ENCODE results near the gene TNS3. TPM values are rescaled to one million over a fixed set of nuclear protein-coding genes. Genes with fewer than 3 reads are reported as not detected.
A peak's percentile ranks its signal among the peaks of the same experiment; 100 is the strongest.

The TNS3 gene
- total and polyA plus RNA-seq, 2 of the 13 experiments (the other 11 are each of a cell fraction or from before 2014, with no cell fraction given) = 52.9 to 55.7 TPM

GRCh38 chr7:47580175-47580706, 1.7 kb downstream of the TNS3 start (continued):
- TF ChIP-seq PHF8 (CRISPR knock-in tag; IDR thresholded peaks at IDR 0.05) (peak; percentile 19; the same call in 1 of the 2 replicates), ZNF512 (CRISPR knock-in tag; IDR thresholded peaks at IDR 0.05) (no peak), KLF15 (CRISPR knock-in tag; IDR thresholded peaks at IDR 0.05; ENCODE audit: borderline replicate concordance) (no peak), ZNF18 (CRISPR knock-in tag; IDR thresholded peaks at IDR 0.05; ENCODE audit: insufficient replicate concordance) (no peak), LCORL (IDR thresholded peaks at IDR 0.05) (no peak), LCORL (CRISPR knock-in tag; IDR thresholded peaks at IDR 0.05) (no peak), ZNF281 (CRISPR knock-in tag; IDR thresholded peaks at IDR 0.05; ENCODE audit: borderline replicate concordance) (peak; percentile 78; the same call in 1 of the 2 replicates), TAF15 (IDR thresholded peaks at IDR 0.05; ENCODE audit: low read depth, low read length, poor library complexity, severe bottlenecking) (no peak), ZBTB43 (CRISPR knock-in tag; conservative IDR thresholded peaks at IDR 0.05) (0 out of 2 replicates have a peak, but pooled peaks have one; percentile 29), TFE3 (CRISPR knock-in tag; IDR thresholded peaks at IDR 0.05) (0 out of 2 replicates have a peak, but pooled peaks have one; percentile 39), SOX13 (IDR thresholded peaks at IDR 0.05) (peak; percentile 70), SOX13 (CRISPR knock-in tag; conservative IDR thresholded peaks at IDR 0.05 in 1 of 2, IDR thresholded peaks at IDR 0.05 in 1 of 2) (peak in 1 of 2 experiments; percentile 84; a peak in 2 of 4 replicates), ZKSCAN5 (CRISPR knock-in tag; IDR thresholded peaks at IDR 0.05) (peak; percentile 86)

All from HepG2 (cell line).